Neural cell (in vitro differentiated cells): ENCODE data around the gene RPA4.

ENCODE experiments used
- EZH2 ChIP-seq: fragments of 200-600, 300-800 bp; shearing (Covaris generic), sonication (generic); IDR thresholded peaks from 2 replicates; pipeline ENCODE4 v1.6.1; 2014; ENCODE audit warnings: antibody characterized with exemption, low read length, borderline replicate concordance, mild to moderate bottlenecking; ENCODE audit not compliant: insufficient read depth, poor library complexity, severe bottlenecking
- POLR2AphosphoS5 ChIP-seq: IDR thresholded peaks from 2 replicates; pipeline ENCODE4 v1.6.1; 2012
- TF ChIP-seq, protein P1 (sequence below): fragments of 450-650 bp; IDR thresholded peaks from 2 replicates; pipeline ENCODE4 v1.5.1; 2014; ENCODE audit warnings: antibody characterized with exemption, mild to moderate bottlenecking, moderate library complexity; ENCODE audit not compliant: poor library complexity, severe bottlenecking

GRCh38 chrX:96884027-96884426 lies 319 bp downstream of the RPA4 start:
- TF ChIP-seq, protein P1, sequence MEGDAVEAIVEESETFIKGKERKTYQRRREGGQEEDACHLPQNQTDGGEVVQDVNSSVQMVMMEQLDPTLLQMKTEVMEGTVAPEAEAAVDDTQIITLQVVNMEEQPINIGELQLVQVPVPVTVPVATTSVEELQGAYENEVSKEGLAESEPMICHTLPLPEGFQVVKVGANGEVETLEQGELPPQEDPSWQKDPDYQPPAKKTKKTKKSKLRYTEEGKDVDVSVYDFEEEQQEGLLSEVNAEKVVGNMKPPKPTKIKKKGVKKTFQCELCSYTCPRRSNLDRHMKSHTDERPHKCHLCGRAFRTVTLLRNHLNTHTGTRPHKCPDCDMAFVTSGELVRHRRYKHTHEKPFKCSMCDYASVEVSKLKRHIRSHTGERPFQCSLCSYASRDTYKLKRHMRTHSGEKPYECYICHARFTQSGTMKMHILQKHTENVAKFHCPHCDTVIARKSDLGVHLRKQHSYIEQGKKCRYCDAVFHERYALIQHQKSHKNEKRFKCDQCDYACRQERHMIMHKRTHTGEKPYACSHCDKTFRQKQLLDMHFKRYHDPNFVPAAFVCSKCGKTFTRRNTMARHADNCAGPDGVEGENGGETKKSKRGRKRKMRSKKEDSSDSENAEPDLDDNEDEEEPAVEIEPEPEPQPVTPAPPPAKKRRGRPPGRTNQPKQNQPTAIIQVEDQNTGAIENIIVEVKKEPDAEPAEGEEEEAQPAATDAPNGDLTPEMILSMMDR, result no peak
- TF ChIP-seq EZH2 (no peak), POLR2AphosphoS5 (no peak)
